Stimulated activated CD8-positive, alpha-beta memory T cell treated with anti-CD3 and anti-CD28 coated beads, Interleukin-2, amount 100 ng/mL, for 48 hours (primary cell): Measurements from ENCODE around the gene DUSP23.

ENCODE experiments used
- DNase-seq, 2 donors: peaks; one replicate each; pipeline ENCODE4 v3.0.0-alpha.2; 2020; ENCODE audit warnings: low read depth in 2 of 2

The DUSP23 gene

DNA sequence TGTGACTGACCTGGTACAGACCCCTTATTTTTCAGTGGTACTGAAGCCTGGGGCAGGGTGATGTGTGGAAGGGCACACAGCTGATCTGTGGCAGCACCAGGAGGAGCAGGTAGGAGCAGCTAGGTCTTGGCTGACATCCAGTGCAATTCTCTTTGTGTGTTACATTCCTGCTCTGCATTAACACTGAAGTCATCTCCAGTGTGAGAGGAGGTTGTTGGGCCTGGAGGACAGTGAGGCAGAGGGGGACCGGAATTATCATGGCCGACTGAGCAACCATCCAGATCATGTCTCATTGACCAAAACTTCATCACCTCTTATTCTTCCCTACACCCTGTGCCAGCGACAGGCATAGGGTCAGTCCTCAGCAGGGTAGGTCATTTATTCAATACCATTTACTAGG, 47.4 kb downstream of the DUSP23 start:
- no peak for DNase-seq

DNA sequence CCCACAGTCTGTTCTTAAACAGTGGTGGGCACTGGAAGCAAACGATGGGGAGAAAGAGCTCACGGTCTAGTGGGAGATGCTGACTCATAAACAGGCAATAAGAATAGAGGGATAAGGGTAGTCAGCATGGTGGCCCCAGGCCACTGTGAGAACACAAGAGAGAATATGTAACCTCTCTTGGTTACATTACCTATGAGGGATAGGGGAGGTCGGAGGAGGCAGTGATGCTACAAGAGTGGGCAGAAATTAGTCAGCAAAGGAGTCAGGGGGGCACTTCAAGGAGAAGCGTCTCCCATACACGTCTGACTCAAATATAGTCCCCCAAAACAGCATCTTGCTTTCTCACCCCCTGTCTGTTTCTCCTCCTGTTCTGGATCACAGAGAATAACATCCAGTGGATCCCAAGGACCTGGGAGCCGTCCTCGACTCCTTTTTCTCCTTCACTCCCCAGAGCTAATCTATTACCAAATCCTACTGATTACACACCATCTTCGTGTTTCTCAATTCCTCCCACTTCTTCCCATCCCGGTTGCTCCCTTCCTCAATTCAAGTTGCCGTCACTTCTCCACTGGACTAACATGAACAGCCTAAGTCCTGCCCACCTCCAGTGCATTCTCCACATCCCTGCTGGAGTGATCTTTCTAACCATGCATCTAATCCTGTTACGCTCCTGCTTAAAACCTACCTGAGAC, 48.0 kb downstream of the DUSP23 start:
- DNase-seq, result no peak

DNA sequence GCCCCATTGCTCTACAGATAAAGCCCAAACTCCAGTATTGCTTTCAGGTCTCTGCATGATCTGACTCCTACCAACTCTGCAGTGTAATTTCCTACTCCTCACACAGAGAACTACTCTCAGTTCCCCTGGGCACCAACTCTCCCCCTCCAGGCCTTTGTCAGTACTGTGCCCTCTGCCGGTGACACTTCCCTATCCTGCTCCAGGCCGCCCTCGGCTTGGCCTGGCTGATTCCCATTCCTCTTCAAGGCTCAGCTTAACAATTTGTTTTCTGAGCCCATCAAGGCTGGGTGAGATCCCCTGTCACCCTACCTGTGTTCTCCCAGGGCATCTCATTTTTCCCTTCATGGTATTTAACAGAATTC, 48.5 kb downstream of the DUSP23 start:
- DNase-seq, result no peak

DNA sequence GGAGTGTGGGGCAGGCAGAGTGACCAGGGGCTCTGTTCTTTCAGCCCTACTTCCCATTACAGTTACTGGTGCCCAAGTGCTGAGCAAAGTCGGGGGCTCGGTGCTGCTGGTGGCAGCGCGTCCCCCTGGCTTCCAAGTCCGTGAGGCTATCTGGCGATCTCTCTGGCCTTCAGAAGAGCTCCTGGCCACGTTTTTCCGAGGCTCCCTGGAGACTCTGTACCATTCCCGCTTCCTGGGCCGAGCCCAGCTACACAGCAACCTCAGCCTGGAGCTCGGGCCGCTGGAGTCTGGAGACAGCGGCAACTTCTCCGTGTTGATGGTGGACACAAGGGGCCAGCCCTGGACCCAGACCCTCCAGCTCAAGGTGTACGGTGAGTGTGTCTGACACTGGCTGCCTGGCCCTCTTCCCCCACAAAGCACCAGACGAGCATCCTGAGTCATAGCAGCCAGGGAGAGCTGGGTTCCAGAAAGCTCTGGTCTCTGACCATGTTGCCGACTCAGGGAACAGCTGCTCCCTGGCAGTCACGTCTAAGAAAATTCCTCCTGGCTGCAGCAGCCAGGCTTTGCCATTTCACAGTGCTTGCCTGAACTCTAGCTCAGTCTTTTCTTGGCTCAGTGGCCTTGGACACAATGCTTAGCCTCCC, 49.2 kb downstream of the DUSP23 start:
- no peak for DNase-seq

DNA sequence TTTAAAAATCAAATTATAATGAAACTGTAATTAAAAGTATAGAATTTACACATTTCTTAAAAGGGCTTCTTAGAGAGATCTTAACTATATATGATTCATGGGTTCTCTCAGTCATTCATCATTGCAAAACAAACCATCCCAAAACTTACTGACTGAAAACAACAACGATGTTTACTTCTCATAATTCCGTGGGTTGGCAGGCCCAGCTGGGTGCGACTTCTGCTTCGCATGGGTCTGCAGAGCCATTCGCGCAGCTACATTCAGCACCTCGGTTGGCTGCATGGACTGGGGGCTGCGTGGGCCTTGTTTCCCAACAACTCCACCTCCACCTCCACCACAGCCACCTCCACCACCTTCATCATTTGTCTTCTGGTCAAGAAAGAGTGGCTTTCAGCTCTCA, 50.0 kb downstream of the DUSP23 start:
- DNase-seq, result no peak

DNA sequence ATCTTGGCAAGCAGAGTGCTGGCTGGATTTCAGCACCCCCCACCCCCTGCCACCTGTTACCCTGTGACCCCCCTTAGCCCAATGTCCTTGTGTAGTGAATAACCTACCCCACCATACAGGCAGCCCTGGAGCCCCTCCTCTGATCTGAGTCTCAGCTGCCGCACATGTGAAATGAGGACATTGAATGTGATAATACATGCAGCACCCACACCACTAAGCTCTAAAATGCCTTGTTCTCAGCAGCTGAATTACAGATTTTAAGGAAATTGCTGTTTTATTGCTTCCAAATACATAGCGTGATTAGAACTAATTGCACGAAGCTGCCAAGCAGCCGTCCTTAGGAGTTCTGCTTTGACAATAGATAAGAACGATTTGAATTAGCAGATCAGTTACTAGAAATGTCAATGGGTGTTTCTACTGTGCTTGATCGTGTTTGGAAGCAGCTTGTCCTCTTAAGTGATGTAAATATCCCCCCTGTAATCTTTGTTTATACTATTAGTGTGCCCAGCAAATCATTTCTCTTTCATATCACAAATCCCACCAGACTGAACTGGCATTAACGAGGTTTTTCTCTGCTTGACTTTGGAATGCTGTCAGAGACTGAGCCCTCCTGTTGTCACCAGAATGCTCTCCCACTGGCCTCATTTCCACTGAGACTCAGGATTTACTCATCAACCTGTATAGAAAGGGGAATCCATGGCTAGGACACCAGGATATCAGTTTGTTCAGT, 50.8 kb downstream of the DUSP23 start:
- DNase-seq, result no peak
